GM19463 (cell line): ENCODE measurements around the gene FOXO4.

Experiments used
- ATAC-seq: cut with Tn5 transposase; IDR thresholded peaks from one replicate; pipeline ENCODE4 v1.9.1; 2021; ENCODE audit warnings: mild to moderate bottlenecking, moderate library complexity; ENCODE audit not compliant: unreplicated experiment

The FOXO4 gene

DNA sequence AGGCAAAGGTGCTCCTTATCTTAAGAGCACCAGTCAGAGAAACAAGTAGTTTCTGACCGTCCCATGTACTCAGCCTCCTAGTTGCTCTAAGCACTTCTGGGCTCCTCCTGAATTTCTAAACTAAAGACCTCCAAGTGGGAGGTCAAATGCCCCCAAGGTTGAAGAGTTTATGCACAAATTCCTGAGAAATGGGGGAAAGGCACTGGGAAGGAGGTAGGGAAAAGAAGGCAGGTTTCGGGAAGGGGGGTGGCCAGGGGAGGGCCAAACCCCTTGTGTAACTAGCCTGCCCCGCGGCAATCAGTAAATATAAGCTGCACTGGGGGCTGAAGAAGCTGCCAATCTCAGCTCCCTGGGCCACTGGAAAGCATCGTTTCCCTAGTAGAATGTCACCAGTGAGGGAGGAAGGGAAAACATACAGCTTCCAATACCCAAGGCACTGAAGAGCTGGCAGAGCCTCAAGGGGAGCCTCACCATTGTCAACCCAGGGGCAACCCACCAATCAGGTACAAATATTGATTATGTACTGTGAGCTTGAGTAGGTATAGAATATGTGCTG, 3.4 kb downstream of the FOXO4 start:
- ATAC-seq, result no peak

DNA sequence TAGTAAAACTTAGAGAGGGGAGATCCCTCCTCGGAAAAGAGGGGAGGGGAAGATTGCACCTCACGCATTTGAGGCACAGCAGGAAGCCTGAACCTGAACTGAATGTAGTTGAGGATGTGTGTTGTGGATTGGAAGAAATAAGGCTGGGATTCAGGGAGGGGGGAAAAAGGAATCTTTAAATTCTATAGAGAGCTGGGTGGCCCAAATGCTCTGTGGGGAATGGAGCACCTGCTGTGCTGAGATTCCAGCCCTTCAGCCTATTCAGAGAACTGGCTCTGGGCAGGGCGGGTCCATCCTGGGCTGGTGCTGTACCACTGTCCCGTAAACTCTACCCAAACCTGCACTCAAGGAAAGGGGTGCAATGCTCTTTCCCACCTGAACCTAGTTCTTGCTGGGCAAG, 4.1 kb downstream of the FOXO4 start:
- ATAC-seq, result no peak

DNA sequence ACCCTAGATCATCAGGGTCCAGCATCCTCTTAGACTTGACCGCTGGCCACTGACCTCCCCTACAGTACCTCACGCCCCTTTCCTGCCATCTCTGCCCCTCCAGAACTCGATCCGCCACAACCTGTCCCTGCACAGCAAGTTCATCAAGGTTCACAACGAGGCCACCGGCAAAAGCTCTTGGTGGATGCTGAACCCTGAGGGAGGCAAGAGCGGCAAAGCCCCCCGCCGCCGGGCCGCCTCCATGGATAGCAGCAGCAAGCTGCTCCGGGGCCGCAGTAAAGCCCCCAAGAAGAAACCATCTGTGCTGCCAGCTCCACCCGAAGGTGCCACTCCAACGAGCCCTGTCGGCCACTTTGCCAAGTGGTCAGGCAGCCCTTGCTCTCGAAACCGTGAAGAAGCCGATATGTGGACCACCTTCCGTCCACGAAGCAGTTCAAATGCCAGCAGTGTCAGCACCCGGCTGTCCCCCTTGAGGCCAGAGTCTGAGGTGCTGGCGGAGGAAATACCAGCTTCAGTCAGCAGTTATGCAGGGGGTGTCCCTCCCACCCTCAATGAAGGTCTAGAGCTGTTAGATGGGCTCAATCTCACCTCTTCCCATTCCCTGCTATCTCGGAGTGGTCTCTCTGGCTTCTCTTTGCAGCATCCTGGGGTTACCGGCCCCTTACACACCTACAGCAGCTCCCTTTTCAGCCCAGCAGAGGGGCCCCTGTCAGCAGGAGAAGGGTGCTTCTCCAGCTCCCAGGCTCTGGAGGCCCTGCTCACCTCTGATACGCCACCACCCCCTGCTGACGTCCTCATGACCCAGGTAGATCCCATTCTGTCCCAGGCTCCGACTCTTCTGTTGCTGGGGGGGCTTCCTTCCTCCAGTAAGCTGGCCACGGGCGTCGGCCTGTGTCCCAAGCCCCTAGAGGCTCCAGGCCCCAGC, 5.2 kb downstream of the FOXO4 start:
- no peak for ATAC-seq

DNA sequence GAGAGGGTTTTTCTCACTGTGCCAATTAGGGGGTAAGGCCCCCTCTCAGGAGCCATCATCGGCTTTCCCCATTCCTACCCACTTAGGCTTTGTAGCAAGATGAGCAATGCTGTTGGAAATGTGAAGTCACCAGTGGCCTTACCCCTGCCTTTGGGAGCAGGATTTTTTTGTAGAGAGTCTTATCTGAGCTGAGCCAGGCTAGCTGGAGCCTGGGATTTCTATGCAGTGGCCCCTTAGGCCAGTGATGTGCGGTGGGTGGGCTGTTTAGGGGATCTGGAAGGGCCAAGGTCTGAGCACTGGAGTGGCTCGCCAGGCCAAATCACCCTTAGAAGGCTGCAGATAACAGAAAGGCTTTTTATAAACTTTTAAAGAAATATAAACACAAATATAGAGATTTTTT, 6.6 kb downstream of the FOXO4 start:
- no peak for ATAC-seq

DNA sequence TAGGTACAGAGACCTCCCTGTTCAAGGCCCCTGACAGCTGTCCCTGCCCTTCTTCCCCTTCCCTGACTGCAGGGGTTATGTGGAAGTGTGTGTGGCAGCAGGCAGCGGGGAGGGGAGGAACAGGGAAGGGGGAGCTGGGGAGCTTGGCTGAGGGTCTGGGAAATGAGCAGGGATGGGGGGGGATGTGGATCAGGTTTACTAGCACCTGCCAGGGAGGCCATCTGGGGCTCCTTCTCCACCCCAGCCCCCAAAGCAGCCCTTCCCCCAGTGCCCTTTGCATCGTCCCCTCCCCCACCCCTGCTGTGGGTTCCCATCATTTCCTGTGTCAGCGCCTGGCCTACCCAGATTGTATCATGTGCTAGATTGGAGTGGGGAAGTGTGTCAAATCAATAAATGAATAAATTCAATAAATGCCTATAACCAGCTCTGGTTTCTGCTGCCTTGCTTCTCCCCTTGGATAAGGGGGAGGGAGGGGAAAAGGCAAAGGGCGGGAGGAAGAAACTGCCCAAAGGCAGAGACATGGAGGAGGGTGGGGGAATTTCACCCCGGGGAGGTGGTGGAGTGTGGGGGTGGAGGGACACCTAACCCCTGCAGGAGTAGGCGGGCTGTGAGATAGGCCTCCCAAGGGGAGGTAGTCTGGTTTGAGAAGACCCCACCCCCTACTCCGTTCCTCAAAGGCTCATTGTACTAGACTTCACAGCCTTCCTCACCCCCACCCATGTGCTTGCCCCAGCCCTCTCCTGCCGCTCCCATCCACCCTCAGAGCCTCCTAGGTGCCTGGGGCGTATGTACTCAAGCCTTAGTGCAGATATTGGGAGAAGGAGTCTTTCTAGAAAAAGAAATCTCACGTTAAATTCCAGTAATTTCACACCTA, 7.7 kb downstream of the FOXO4 start:
- ATAC-seq, result peak; percentile 66

DNA sequence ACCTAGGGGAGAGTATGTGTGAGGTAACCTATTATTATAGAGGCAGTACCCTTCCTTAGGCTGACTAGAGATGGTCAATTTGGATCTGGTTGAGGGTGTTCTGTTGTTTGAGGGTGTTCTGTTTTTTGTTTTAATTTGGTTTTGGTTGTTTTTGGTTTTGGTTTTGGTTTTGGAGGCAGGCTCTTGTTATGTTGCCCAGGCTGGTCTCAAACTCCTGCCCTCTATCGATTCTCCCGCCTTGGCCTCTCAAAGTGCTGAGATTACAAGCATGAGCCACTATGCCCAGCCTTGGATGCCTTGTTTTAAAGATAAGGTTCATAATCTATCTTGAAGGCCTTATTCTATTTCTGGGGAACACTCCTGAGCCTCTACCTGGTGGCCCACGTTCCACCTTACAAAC, 10.0 kb downstream of the FOXO4 start:
- ATAC-seq, result no peak

DNA sequence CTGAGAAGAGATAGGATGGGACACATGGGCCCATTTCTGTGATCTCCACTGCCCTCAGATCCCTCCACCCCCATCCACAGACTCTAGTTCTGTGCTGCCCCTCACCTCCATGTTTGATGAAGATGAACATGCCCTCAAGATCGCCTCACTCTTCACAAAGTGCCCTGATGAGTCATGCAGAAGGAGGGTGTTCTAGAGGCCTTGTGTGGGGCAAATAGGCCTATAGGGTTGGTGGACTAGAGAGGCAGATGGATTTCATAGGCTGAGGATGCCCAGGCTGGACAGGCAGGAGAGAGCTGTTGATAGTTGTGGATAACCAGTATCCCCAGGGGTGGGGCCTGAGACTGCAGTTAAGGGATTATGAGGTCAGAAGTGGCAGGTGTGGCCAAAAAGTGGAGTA, 10.8 kb downstream of the FOXO4 start, which contains the start of gene CXorf65:
CXorf65 (minus strand) TSS at position 314 of the 400 bp plus-strand sequence; CDS start at position 130, 184 bp downstream.
- ATAC-seq, result no peak

DNA sequence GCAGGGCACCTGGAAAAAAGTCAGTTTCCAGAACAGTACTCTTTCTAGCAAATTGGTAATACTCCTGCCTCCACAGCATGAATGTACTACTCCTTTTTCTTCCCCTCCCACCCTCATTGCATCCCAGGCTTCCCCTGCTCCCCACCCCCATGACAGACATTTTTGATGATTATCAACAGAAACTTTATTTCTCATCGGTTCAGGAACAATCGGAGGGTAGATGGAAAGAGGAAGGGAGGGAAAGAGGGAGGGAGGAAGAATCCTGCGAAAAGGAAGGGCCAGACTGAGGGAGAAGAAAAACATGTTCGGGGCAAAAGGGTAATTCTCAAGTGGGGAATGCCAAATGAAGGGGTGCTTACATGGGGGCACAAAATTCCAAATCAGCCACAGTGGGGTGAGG, 11.6 kb downstream of the FOXO4 start:
- ATAC-seq, result no peak

DNA sequence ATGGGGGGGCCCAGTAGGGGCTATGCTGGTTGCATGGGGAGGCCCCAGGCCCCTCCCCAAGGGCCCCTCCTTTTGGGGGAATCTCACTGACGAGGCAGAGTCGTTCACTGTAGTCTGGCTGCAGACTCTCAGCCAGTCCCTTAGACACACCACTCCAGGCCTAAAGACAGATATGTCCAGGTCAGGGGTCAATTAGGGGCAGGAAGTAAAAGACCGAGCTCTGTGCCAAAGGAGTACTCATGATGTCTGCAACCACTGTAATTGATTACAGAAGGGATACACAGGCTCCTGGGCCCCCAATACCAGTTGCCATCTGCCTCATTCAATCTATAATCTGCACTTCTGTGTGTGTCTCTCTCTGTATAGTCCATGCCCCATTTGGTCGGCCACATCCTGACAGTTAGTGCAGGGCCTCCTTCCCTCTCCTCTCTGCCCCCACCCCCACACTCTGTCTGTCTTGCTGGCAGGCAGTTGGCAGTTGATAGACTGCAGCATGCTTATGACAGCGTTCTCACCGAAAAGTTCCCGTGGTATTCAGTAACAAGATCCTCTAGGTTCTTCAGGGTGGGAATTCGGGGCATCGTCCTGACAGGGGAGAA, 12.2 kb downstream of the FOXO4 start:
- ATAC-seq, result no peak

DNA sequence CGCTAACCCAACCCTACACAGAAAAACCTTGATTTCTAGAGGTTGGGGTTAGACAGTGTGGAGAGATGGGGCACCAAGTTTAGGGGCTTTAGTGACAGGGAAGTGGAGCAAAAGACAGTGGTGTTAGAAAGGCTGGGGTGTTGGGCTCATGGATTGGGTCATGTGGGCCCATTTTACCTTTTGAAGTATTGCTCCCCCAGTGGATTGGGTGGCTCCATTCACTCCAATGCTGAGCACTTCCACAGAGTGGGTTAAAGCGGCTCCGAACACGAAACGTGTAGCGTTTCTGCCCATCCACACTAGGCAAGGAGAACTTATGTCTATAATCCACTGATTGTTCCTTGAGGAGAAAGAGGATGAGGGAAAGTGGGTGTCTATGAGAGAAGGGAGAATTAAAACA, 13.4 kb downstream of the FOXO4 start:
- ATAC-seq, result no peak

DNA sequence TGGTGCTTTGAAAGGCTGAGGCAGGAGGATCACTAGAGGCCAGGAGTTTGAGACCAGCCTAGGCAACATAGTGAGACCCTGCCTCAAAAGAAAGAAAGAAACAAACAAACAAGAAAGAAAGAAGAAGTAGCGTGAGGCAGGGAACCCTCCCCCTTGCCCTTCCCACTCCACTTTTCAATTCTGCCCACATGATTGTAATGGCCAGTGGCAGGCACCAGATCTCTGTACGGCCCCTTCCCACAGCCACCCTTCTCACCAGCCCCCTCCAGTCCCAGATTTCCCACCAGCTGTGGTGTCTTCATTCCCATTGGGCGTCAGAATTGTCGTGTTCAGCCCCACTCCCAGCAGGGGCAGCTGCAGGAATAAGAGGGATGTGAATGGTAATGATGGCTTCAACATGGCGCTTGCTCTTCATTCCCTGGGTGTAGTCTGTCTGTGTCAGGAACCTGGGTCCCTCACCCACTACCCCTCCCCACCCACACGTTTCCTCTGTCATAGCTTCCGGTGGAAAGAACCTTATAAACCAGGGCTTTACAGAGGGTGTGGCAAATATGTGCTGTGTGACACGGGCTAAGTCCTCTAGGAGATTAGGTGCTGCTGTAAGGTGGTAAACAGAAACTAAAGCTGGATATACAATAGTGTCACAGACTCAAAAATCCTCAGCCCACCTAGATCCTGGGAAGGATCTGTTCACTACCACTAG, 15.6 kb downstream of the FOXO4 start, which contains the start of gene IL2RG:
IL2RG (minus strand) TSS at position 437 of the 703 bp plus-strand sequence; CDS start at position 399, 38 bp downstream.
- peak; percentile 92 for ATAC-seq

DNA sequence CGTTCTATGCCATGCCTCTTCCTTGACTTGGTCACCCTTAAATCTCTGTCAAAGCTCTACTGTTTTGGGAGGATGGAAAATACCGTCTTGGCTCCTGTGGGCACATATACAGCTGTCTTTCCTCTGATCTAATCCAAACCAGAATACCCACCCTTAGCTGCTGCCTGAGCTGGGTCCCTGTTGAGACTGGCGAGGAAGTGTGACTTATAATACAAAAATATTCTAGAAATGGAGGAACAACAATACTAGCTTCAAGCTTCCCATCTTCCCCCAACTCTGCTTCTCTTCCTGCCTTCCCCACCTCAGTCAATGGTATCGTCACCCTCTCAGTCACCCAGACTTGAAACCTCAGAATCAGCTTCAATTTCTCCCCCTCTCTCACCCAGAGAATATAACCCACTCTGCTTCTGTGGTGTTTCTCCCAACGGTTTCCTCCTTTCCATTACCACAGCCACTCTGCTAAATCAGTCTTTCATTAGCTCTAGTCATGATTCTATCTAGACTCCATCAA, 16.3 kb downstream of the FOXO4 start:
- peak; percentile 30 for ATAC-seq

DNA sequence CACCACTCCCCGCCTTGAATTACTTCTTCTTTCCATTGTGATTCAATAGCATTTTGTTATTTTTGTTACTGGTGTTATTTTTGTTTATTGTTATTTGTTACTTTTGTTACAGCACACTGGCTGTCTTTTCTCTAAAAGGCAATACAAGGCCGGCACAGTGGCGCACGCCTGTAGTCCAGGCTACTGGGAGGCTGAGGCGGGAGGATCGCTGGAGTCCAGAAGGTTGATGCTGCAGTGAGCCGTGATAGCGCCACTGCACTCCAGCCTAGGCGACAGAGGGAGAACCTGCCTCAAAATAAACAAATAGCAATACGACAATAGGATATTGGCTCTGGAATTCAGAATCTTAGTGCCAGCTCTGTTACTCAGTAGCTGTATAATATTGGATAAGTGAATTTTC, 21.7 kb downstream of the FOXO4 start:
- no peak for ATAC-seq

DNA sequence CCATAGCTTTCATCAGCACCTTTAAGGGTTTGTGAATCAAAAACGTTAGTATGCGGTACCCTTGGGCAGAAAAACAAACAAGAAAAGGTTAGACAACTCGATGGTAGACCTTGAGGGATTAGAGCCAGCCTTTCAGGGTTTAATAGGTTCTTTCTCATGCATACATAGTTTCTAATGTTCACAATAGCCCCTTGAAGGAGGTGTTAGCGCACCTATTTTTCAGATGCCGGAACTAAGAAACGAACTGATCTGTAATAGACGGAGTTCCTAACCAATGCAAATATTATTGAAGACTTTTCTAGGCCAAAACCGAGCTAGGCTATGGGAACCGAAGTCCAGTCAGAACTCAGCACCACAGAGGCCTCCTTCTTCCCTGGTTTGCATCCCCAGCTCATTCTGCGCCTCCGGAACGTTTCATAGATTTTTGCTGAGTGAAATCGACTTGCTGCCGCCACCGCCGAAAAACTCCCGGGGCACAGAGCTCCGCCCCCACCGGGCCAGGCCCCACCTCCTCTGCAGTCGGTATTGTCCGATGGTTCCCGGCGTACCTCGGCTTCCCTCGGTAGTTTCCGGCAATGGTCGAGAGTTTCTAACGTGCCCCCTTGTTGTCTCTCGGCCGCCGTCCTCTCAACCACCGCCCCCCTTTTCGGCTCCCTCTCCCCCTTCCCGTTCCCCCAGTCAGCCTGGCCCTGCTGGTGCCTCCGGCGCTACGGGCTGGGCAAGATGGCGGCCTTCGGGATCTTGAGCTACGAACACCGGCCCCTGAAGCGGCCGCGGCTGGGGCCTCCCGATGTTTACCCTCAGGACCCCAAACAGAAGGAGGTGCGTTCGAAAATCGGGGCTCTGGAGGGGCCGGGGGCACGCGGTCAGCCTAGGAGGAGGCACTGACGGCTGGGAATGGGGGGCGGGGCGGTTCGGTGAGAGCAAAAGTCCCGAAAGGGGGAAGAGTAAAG, 22.7 kb downstream of the FOXO4 start, which contains the start of gene MED12:
MED12 (plus strand) TSS at position 565 of the 953 bp plus-strand sequence; CDS start at position 724, 159 bp downstream.
- peak; percentile 90 for ATAC-seq

DNA sequence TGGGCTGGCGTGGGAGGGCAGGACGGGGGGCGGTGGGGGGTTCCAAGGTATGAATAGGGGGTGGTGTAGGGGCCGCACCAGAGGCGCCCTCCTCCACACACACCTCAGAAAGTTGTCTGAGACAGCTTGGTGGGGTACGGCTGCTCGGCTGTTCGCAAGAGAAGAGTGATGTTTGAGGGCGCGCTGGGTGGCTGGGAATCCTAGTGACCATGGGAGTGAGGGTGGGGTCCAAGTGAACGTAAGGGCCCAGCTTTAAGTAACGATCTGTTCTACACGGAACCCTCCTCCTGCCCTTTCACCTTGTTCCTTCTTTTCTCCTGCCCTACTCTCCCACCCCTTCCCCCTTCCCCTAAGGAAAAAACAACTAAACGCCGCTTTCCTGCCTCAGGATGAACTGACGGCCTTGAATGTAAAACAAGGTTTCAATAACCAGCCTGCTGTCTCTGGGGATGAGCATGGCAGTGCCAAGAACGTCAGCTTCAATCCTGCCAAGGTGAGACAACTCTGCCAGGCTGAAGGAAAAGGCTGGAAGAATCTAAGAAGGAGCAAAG, 23.4 kb downstream of the FOXO4 start:
- no peak for ATAC-seq

DNA sequence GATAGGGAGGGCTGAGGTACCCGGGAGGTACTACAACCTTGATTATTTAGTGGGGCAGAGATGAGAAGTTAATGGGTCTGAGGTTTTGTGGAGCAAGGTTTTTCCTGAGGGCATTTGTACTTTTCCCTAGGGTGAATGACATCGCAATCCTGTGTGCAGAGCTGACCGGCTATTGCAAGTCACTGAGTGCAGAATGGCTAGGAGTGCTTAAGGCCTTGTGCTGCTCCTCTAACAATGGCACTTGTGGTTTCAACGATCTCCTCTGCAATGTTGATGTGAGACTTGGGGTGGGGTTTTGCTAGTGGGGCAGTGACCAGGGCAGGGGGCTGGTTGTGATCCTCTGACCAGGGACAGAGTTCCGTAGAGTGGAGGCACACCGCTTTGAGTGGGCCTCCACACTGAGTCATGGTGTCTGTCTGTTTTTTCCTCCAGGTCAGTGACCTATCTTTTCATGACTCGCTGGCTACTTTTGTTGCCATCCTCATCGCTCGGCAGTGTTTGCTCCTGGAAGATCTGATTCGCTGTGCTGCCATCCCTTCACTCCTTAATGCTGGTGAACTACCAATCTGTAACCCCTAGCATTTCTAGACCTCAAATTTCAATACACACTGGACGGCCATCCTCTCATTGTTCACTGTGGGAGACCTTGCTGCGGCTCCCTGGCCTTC, 32.6 kb downstream of the FOXO4 start:
- ATAC-seq, result no peak

DNA sequence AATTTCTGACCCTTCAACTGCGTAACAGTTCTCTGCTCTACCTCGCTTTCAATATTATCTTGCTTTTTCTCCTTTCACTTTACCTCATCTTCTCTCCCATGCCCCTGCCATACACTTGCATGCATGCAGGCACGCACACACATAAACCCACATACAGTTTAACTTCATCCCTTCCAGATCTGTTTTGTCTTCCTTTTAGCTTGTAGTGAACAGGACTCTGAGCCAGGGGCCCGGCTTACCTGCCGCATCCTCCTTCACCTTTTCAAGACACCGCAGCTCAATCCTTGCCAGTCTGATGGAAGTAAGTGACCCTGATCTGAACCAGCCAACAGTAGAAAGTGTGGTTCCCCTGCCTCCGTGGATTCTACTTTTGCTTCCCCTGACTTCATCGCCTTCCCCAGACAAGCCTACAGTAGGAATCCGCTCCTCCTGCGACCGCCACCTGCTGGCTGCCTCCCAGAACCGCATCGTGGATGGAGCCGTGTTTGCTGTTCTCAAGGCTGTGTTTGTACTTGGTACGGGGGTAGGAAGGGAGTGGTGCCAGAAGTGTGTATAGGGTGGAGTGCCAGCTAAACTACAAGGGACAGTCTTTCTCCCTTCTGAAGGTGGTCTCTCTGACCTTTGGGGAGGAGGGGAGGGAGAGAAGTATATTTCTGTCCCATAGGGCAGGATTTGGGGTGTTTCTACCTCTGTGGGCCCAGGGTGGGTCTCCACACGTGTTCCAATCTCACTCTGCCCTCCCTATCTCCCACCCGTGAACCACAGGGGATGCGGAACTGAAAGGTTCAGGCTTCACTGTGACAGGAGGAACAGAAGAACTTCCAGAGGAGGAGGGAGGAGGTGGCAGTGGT, 33.5 kb downstream of the FOXO4 start:
- ATAC-seq, result peak; percentile 87
